MM.1S (cell line): ENCODE results near the gene MICU2.

Experiments used
- DNase-seq: peaks from one replicate; pipeline ENCODE4 v3.0.0-alpha.2; 2015
- H2AFZ ChIP-seq: fragments of 300-600 bp; sonication (generic); 2 replicates; pipeline ENCODE4 v1.6.0; 2016; ENCODE audit warnings: antibody characterized with exemption, low read length
- H3F3A ChIP-seq: fragments of 300-600 bp; sonication (generic); 2 replicates; pipeline ENCODE4 v1.6.1; 2016; ENCODE audit warnings: mild to moderate bottlenecking, antibody characterized with exemption, low read length, moderate library complexity, mixed read lengths; ENCODE audit not compliant: insufficient read depth
- H3K27ac ChIP-seq: fragments of 300-600 bp; sonication (generic); 2 replicates; pipeline ENCODE4 v1.5.1; 2016; ENCODE audit warnings: mild to moderate bottlenecking, low read length
- H3K27me3 ChIP-seq: fragments of 300-600 bp; sonication (generic); replicated peaks from 2 replicates; pipeline ENCODE4 v1.6.0; 2016; ENCODE audit warnings: low read length; ENCODE audit not compliant: insufficient read depth
- H3K36me3 ChIP-seq: fragments of 300-600 bp; sonication (generic); replicated peaks from 2 replicates; pipeline ENCODE4 v1.6.1; 2016; ENCODE audit warnings: mild to moderate bottlenecking, low read length, mixed read lengths; ENCODE audit not compliant: insufficient read depth
- H3K4me1 ChIP-seq: fragments of 300-600 bp; sonication (generic); 2 replicates; pipeline ENCODE4 v1.6.1; 2016; ENCODE audit warnings: low read length, mixed read lengths
- H3K4me2 ChIP-seq: fragments of 300-600 bp; sonication (generic); 2 replicates; pipeline ENCODE4 v1.6.0; 2016; ENCODE audit warnings: low read depth, low read length
- H3K4me3 ChIP-seq: fragments of 300-600 bp; sonication (generic); 2 replicates; pipeline ENCODE4 v1.5.1; 2016; ENCODE audit warnings: low read length, mixed read lengths
- H3K79me2 ChIP-seq: fragments of 300-600 bp; sonication (generic); 2 replicates; pipeline ENCODE4 v1.6.1; 2016; ENCODE audit warnings: mixed run types, low read length, mixed read lengths
- H3K9ac ChIP-seq: fragments of 300-600 bp; sonication (generic); 2 replicates; pipeline ENCODE4 v1.6.1; 2016; ENCODE audit warnings: low read length, mixed read lengths
- H3K9me2 ChIP-seq: fragments of 300-600 bp; sonication (generic); replicated peaks from 2 replicates; pipeline ENCODE4 v1.6.1; 2016; ENCODE audit warnings: mild to moderate bottlenecking, low read length, mixed read lengths; ENCODE audit not compliant: insufficient read depth
- H3K9me3 ChIP-seq: fragments of 300-600 bp; sonication (generic); replicated peaks from 2 replicates; pipeline ENCODE4 v1.6.1; 2016; ENCODE audit warnings: mild to moderate bottlenecking, low read length, mixed read lengths; ENCODE audit not compliant: insufficient read depth
- H4K20me1 ChIP-seq: fragments of 300-600 bp; sonication (generic); 2 replicates; pipeline ENCODE4 v1.6.1; 2016; ENCODE audit warnings: mild to moderate bottlenecking, low read length, moderate library complexity, mixed read lengths; ENCODE audit not compliant: insufficient read depth
- EZH2 ChIP-seq: fragments of 300-600 bp; sonication (generic); optimal IDR thresholded peaks from 2 replicates; pipeline ENCODE3; 2017; ENCODE audit warnings: low read depth, mild to moderate bottlenecking, antibody characterized with exemption, low read length, mixed read lengths
- EZH2phosphoT487 ChIP-seq: fragments of 300-600 bp; sonication (generic); IDR thresholded peaks from 2 replicates; pipeline ENCODE4 v1.6.1; 2018; ENCODE audit warnings: antibody characterized with exemption, low read length
- TF ChIP-seq, protein P1 (sequence below): fragments of 300-600 bp; sonication (generic); IDR thresholded peaks from 2 replicates; pipeline ENCODE4 v1.5.1; 2016; ENCODE audit warnings: antibody characterized with exemption, low read length, mixed read lengths

Gene MICU2

DNA sequence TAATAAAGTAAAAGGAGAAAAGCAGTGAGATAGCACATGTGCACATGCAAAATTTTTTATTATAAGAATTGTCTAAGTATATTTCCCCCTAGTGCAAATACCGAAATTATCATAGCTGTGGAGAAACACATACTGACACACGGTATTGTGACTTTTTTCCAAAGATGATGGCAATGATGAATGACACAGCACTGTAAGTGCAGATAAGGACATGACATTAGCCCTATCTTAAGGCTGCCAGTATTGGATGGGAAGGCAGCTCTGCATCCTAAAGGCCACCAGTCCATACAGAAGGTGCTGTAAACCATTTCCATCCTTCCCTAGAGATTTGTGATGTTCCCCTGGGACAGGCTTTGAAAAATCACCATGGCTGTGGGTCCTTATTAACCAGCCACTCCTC lies 11.5 kb upstream of the MICU2 start:
- no peaks in the 10 kb centered on the region for H3K4me1 ChIP-seq
- no peaks in the 10 kb centered on the region for H3K9me3 ChIP-seq
- DNase-seq, result no peak
- TF ChIP-seq EZH2 (no peak), EZH2phosphoT487 (no peak)
- TF ChIP-seq, protein P1, sequence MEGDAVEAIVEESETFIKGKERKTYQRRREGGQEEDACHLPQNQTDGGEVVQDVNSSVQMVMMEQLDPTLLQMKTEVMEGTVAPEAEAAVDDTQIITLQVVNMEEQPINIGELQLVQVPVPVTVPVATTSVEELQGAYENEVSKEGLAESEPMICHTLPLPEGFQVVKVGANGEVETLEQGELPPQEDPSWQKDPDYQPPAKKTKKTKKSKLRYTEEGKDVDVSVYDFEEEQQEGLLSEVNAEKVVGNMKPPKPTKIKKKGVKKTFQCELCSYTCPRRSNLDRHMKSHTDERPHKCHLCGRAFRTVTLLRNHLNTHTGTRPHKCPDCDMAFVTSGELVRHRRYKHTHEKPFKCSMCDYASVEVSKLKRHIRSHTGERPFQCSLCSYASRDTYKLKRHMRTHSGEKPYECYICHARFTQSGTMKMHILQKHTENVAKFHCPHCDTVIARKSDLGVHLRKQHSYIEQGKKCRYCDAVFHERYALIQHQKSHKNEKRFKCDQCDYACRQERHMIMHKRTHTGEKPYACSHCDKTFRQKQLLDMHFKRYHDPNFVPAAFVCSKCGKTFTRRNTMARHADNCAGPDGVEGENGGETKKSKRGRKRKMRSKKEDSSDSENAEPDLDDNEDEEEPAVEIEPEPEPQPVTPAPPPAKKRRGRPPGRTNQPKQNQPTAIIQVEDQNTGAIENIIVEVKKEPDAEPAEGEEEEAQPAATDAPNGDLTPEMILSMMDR, result no peak
- no peak overlapping the region for H3K4me3 ChIP-seq
- no peaks in the 10 kb centered on the region for H4K20me1 ChIP-seq
- no peaks in the 10 kb centered on the region for H3K36me3 ChIP-seq
- no peaks in the 10 kb centered on the region for H3F3A ChIP-seq
- no peak overlapping the region for H3K27ac ChIP-seq
- H3K9me2 ChIP-seq, result no peaks in the 10 kb centered on the region
- H3K27me3 ChIP-seq, result no peaks in the 10 kb centered on the region
- H3K9ac ChIP-seq, result no peak overlapping the region
- no peak overlapping the region for H3K4me2 ChIP-seq
- no peak overlapping the region for H2AFZ ChIP-seq
- no peaks in the 10 kb centered on the region for H3K79me2 ChIP-seq

GRCh38 chr13:21613791-21614190 lies 9.8 kb upstream of the MICU2 start:
- Histone ChIP-seq H3K9ac (no peak overlapping the region), H3K4me1 (no peaks in the 10 kb centered on the region), H3K36me3 (no peaks in the 10 kb centered on the region), H3K4me2 (no peak overlapping the region), H3K4me3 (no peak overlapping the region), H3K27ac (no peak overlapping the region), H3K9me3 (no peaks in the 10 kb centered on the region), H3F3A (no peaks in the 10 kb centered on the region), H3K9me2 (no peaks in the 10 kb centered on the region), H3K27me3 (no peaks in the 10 kb centered on the region), H3K79me2 (no peaks in the 10 kb centered on the region), H4K20me1 (no peaks in the 10 kb centered on the region), H2AFZ (no peak overlapping the region)
- no peak for DNase-seq
- TF ChIP-seq EZH2phosphoT487 (no peak), EZH2 (no peak)
- TF ChIP-seq, protein P1, result no peak

DNA sequence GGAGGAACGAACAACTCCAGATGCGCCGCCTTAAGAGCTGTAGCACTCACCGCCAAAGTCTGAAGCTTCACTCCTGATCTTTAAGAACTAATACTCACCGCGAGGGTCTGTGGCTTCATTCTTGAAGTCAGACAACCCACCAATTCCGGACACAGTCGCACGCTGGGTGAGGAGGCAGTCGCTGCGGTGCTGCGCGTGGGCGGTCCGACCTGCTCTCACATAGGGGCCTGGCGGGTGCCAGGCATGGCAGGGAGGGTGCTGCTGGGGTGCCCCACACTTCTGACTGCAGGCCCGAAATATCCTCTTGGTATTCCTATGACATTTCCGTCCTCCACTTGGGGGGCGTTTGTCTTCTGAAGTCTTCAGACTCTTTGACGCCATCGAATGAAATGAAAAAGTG lies 7.4 kb upstream of the MICU2 start:
- Histone ChIP-seq H3K79me2 (no peaks in the 10 kb centered on the region), H2AFZ (no peak overlapping the region), H3K27ac (no peak overlapping the region), H3K27me3 (no peaks in the 10 kb centered on the region), H4K20me1 (no peaks in the 10 kb centered on the region), H3K36me3 (no peaks in the 10 kb centered on the region), H3K4me3 (no peak overlapping the region), H3K4me2 (no peak overlapping the region), H3K9ac (no peak overlapping the region), H3K9me2 (no peaks in the 10 kb centered on the region), H3K4me1 (no peaks in the 10 kb centered on the region), H3K9me3 (no peaks in the 10 kb centered on the region), H3F3A (no peaks in the 10 kb centered on the region)
- no peak for DNase-seq
- TF ChIP-seq EZH2phosphoT487, result no peak

GRCh38 chr13:21610687-21611086 lies 6.7 kb upstream of the MICU2 start:
- no peak overlapping the region for H3K9ac ChIP-seq
- no peaks in the 10 kb centered on the region for H3K79me2 ChIP-seq
- H3K36me3 ChIP-seq, result no peaks in the 10 kb centered on the region
- no peaks in the 10 kb centered on the region for H3F3A ChIP-seq
- no peak overlapping the region for H3K4me3 ChIP-seq
- H4K20me1 ChIP-seq, result no peaks in the 10 kb centered on the region
- no peak overlapping the region for H2AFZ ChIP-seq
- H3K4me1 ChIP-seq, result no peaks in the 10 kb centered on the region
- H3K9me3 ChIP-seq, result no peaks in the 10 kb centered on the region
- H3K27me3 ChIP-seq, result no peaks in the 10 kb centered on the region
- DNase-seq, result no peak
- TF ChIP-seq, protein P1, result no peak
- no peak overlapping the region for H3K4me2 ChIP-seq
- H3K27ac ChIP-seq, result no peak overlapping the region
- H3K9me2 ChIP-seq, result no peaks in the 10 kb centered on the region
